GM21528 (cell line): ENCODE results near the gene RPH3AL.

Experiments used
- ATAC-seq: cut with Tn5 transposase; IDR thresholded peaks from one replicate; pipeline ENCODE4 v1.9.1; 2021; ENCODE audit warnings: mild to moderate bottlenecking, moderate library complexity; ENCODE audit not compliant: unreplicated experiment, low FRiP score

Gene RPH3AL

GRCh38 chr17:305090-305976 is 47.3 kb downstream of the RPH3AL start:
- no peak for ATAC-seq

DNA sequence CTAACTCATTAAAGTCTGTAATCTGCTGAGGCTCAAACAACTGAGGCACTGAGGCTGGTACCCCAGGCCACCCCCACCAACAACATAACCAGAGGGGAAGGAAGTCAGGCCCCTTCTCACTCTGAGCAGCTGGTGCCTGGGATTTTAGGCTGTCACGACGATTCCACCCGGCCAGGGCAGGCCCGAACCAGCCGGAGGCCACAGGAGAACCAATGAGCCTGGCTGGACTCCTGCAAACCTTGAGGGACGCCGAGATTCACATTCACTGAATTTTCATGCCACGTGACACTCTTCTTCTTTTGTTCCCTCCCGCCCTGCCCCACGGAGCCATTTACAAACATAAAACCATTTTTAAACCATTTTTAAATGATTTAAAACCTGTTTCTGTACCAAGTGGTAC is 48.1 kb downstream of the RPH3AL start:
- no peak for ATAC-seq

DNA sequence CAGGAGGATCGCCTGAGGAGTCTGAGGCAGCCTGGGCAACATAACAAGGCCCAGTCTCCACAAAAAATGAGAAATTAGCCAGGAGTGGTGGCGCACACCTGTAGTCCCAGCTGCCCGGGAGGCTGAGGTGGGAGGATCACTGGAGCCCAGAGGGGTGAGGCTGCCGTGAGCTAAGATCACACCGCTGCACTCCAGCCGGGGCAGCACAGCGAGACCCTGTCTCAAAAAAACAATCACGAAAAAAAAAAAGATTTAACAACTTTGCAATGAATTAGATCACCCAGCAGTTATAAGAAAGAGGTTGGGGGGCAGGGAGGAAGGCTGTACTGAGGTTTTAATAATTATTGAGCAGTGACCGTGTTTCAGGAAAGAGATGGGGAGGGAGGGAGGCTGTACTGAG is 49.4 kb downstream of the RPH3AL start:
- ATAC-seq, result no peak

DNA sequence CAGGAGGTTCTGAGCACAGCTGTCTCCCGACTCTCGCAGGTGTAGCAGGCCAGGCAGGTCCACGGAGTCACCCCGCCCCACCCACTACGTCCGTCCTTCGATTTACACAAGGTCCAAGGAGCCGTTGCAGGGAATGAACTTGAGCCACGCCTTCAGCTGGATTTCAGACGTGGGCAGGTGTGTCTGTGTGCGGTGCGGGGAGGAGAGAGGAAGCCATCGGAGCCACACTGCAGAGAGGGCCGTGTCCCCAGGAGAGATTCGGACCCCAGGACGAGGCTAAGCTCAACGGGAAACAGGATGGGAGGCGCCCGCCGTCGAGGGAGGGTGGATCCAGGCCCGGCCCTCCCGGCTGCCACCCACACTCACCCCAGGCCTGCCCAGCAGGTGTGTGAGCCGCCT is 50.3 kb downstream of the RPH3AL start:
- ATAC-seq, result no peak

DNA sequence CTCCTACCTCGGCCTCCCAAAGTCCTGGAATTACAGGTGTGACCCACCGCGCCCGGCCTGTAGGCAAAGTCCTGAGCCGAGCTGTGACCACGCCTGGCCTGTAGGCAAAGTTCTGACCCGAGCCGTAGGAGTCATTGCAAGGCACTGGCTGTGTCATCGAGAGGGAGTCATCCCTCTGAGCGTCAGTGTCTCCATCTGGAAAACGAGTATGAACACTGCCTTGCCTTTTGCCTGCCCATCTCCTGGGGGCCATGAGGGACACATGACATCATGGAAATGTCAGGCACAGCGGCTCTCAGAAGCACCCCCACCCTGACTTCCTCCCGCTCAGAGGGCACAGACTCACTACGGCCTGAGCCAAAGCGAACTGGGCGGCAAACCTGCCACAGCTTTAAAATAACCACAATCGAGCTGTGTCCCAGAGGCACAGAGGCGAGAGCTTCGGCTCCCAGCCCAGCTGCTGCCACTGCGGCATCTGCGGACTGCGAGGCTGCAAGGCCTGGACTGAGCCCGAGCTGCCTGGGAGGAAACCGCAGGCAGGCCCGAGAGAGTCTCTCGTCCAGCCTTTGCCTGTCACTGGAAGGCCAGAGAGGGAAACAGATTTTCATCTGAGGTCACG is 50.8 kb downstream of the RPH3AL start:
- no peak for ATAC-seq

DNA sequence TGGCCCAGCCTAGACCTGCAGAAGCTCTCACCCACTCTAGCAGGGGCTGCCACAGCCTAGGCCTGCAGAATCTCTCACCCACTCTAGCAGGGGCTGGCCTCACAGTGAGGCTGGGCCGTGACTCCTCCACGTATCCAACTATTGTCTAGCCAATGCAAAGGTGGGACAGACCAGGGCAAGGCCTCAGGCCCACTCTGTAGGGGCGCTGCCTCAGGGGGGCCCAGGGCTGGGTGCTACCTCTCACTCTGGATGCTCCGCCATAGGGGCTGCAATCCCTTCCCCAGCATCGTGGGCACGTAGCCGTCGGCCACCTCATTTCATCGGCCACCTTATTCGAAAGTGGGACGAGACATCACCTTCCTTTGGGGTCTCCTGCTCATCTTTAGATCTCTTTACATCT is 51.7 kb downstream of the RPH3AL start:
- no peak for ATAC-seq

GRCh38 chr17:299546-299945 is 53.1 kb downstream of the RPH3AL start:
- ATAC-seq, result no peak

GRCh38 chr17:298791-299450 is 53.7 kb downstream of the RPH3AL start:
- no peak for ATAC-seq

GRCh38 chr17:297758-298157 is 54.8 kb downstream of the RPH3AL start:
- no peak for ATAC-seq

- no peak for ATAC-seq
Observed at GRCh38 chr17:296906-297690, 55.5 kb downstream of the RPH3AL start.

- no peak for ATAC-seq
Observed at GRCh38 chr17:296379-296778, 56.2 kb downstream of the RPH3AL start.

DNA sequence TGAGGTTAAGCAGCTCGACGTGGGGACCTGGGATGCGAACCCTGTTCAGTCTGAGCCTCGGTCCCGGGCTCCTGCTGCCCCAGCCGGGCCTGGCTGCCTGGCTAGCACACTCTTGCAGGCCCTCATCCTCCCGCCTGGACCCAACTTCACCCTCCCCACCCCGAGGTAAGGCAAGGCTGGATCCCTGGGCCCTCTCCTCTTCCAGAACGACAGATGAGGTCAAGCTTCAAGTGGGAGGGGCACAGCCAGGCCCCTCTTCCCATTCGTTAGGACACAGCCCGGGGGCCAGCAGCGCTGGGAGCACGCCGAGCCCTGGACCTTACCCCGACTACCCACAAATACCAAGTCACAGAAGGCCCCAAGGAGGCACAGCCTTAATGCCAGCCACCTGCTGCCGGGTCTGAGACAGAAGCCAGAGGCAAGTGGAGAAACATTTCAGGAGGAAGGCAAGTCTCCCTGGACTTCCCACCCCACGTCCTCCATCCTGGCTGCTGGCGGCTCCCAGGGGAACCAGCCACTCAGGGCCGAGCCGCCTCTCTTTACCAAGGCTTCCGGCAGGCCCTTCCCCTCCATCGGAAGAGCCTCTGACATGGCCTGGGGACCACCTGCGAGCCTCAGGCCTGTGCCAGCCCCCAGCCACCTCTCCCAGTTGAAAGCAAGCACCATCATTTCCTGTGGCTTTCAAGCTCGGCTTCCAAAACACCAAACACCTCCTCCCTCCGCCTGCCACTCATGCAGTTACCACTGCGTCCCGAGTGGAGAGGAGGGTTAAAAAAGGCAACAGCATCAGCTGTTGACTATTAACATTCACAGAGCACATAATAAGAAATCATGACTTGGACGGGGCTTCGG is 59.9 kb downstream of the RPH3AL start:
- ATAC-seq, result no peak

- ATAC-seq, result no peak
Observed at GRCh38 chr17:292016-292415, 60.6 kb downstream of the RPH3AL start.

- no peak for ATAC-seq
Observed at GRCh38 chr17:291587-291986, 61.0 kb downstream of the RPH3AL start.

DNA sequence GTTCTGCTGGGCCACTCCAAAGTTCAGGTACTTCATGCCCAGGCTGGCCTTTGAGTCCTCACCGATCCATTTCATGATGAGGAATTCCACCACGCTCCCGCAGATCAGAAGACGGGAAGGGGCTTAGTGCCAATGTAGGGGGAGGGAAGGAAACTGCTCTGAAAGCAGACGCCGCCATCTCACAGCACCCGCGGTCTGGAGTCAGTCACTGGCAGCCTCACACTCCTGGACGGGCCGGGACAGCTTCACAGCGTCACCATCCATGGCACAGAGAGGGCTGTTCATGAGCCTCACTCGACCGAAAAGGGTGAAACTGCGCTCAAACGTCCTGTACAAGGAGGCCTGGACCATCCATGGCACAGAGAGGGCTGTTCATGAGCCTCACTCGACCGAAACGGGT is 62.0 kb downstream of the RPH3AL start:
- ATAC-seq, result no peak

- ATAC-seq, result no peak
Observed at GRCh38 chr17:290121-290521, 62.5 kb downstream of the RPH3AL start.

DNA sequence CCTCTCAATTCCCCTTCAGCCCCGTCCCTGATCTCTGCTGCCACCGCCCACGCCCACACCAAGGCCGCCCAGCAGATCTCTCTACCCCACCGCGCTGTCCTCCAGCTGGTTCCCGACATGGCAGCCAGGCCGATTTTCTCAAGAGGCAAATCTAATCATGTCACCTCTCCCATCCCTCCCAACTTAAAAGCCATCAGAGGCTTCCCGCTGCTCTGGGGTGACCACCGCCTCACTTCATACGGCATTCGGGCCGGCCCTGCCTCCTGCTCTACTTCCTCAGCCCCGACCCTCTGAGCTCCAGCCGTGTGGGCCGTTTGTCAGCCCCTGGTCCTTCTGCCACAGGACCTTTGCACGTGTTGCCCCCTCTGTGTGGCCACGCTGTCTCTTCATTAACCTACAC is 63.2 kb downstream of the RPH3AL start:
- no peak for ATAC-seq

GRCh38 chr17:288802-289356 is 63.7 kb downstream of the RPH3AL start:
- no peak for ATAC-seq

DNA sequence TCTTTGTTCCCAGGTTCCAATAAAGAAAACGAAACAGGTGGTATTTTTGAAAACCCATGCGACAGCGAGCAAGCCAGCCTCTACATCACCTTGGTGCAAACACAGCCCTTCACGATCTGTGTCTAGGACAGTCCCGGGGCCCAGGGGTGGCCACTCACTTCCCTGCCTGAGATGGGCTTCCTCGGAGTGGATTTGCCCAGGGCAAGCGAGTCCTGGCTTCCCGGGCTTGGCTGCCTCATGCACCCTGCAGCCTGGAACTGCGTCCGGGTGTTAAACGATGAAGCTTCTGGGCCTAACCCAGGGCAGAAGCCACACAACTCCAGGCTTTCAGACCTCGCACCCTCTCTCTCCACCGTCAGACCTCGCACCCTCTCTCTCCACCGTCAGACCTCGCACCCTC is 66.0 kb downstream of the RPH3AL start:
- no peak for ATAC-seq
